Ureter (tissue), 1 donor: ENCODE measurements around the gene PLCL2. TPM values are rescaled to one million over a fixed set of nuclear protein-coding genes. Genes with fewer than 3 reads are reported as not detected.

Source experiments
- DNase-seq: peaks from one replicate; pipeline ENCODE4 v3.0.0-alpha.2; 2020; ENCODE audit warnings: low spot score
- total RNA-seq: library from RNA; stranded (reverse); gene quantifications from one replicate; pipeline ENCODE4 v1.2.4, GENCODE V29; 2023
- donor health status: DM: yes; HTN: yes; CAD: no.

Gene PLCL2
- total RNA-seq, 1 donor from 2014 or later, result 9.5 TPM

GRCh38 chr3:16865335-16865734, 19.4 kb upstream of the PLCL2 start:
- DNase-seq, result no peak

GRCh38 chr3:16866571-16866970, 18.2 kb upstream of the PLCL2 start:
- DNase-seq, result no peak

GRCh38 chr3:16868513-16868912, 16.2 kb upstream of the PLCL2 start:
- no peak for DNase-seq

GRCh38 chr3:16869261-16870005, 15.3 kb upstream of the PLCL2 start:
- DNase-seq, result no peak

GRCh38 chr3:16871915-16872842, 12.6 kb upstream of the PLCL2 start:
- DNase-seq, result no peak

- no peak for DNase-seq
Observed at GRCh38 chr3:16873872-16874271, 10.9 kb upstream of the PLCL2 start.

- no peak for DNase-seq
Observed at GRCh38 chr3:16875876-16876550, 8.7 kb upstream of the PLCL2 start.

GRCh38 chr3:16877505-16877904, 7.2 kb upstream of the PLCL2 start:
- DNase-seq, result no peak

- DNase-seq, result no peak
Observed at GRCh38 chr3:16877911-16878310, 6.8 kb upstream of the PLCL2 start.

GRCh38 chr3:16881896-16882630, 2.7 kb upstream of the PLCL2 start:
- DNase-seq, result no peak

GRCh38 chr3:16883057-16883722, 1.6 kb upstream of the PLCL2 start:
- DNase-seq, result no peak

GRCh38 chr3:16883723-16884083, 1.1 kb upstream of the PLCL2 start:
- DNase-seq, result no peak

- DNase-seq, result peak; percentile 62
Observed at GRCh38 chr3:16884084-16884747, 539 bp upstream of the PLCL2 start.

GRCh38 chr3:16885593-16886302, 993 bp downstream of the PLCL2 start:
- no peak for DNase-seq

GRCh38 chr3:16886303-16886683, 1.5 kb downstream of the PLCL2 start:
- DNase-seq, result no peak

- DNase-seq, result no peak
Observed at GRCh38 chr3:16887130-16887529, 2.4 kb downstream of the PLCL2 start.

- DNase-seq, result no peak
Observed at GRCh38 chr3:16888356-16888755, 3.6 kb downstream of the PLCL2 start.

GRCh38 chr3:16888785-16889607, 4.2 kb downstream of the PLCL2 start:
- no peak for DNase-seq
